Measurements from ENCODE around the gene SCARF1.

The SCARF1 gene

GRCh38 chr17:1590747-1591473, 54.6 kb downstream of the SCARF1 start:
- H3K27me3 Mint-ChIP-seq (ENCODE audit: low read depth, poor library complexity), result no peaks in the 10 kb centered on the region
- no peak overlapping the region for H3K4me3 Mint-ChIP-seq
- DNase-seq, result no peak
- H3K9me3 Mint-ChIP-seq, result no peaks in the 10 kb centered on the region
- no peak overlapping the region for H3K27ac Mint-ChIP-seq
- H3K36me3 Mint-ChIP-seq (ENCODE audit: low read depth), result no peaks in the 10 kb centered on the region
- TF ChIP-seq, protein P1, sequence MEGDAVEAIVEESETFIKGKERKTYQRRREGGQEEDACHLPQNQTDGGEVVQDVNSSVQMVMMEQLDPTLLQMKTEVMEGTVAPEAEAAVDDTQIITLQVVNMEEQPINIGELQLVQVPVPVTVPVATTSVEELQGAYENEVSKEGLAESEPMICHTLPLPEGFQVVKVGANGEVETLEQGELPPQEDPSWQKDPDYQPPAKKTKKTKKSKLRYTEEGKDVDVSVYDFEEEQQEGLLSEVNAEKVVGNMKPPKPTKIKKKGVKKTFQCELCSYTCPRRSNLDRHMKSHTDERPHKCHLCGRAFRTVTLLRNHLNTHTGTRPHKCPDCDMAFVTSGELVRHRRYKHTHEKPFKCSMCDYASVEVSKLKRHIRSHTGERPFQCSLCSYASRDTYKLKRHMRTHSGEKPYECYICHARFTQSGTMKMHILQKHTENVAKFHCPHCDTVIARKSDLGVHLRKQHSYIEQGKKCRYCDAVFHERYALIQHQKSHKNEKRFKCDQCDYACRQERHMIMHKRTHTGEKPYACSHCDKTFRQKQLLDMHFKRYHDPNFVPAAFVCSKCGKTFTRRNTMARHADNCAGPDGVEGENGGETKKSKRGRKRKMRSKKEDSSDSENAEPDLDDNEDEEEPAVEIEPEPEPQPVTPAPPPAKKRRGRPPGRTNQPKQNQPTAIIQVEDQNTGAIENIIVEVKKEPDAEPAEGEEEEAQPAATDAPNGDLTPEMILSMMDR (IDR thresholded peaks at IDR 0.05), result no peak
- H3K4me1 Mint-ChIP-seq, result peaks cover 46% of the 10 kb centered on the region

- no peak for DNase-seq
- Mint-ChIP-seq H3K9me3 (no peaks in the 10 kb centered on the region), H3K27ac (no peak overlapping the region), H3K36me3 (ENCODE audit: low read depth) (no peaks in the 10 kb centered on the region), H3K27me3 (ENCODE audit: low read depth, poor library complexity) (no peaks in the 10 kb centered on the region), H3K4me1 (peaks cover 52% of the 10 kb centered on the region), H3K4me3 (no peak overlapping the region)
- TF ChIP-seq, protein P1 (IDR thresholded peaks at IDR 0.05), result no peak
These were observed 55.3 kb downstream of the SCARF1 start for GRCh38 chr17:1590029-1590746.

DNA sequence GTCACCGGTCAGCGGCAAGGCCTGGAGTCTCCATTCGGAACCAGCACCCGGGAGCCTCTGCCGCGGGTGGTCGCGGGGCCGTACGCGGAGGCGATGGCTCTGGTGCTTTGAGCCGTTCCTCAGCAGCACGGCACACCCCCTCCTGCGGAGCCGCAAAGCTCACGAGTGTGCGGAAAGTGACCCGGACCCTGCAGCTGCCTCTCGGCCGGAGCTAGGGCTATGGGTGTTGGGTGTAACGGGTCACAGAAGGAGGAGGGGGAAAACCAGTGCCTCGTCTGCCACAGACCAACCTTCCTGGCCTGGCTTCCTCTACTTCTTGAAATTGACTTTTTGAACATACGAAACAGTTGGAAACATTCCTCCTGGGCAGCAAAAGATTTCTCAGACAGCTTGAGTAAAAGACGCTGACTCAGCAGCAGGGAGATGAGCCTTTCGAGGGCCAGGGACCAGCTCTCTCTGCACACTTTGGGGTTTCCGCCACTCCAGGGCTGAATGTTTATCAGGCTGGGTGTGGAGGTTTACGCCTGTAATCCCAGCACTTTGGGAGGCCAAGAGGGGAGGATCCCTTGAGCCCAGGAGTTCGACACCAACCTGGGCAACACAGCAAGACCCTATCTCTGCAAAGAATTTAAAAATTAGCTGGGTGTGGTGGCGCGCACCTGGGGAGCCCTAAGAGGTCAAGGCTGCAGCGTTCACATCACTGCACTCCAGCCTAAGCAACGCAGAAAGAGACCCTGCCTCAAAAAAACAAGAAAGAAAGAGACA, 56.5 kb downstream of the SCARF1 start:
- DNase-seq, result no peak
- TF ChIP-seq, protein P1 (IDR thresholded peaks at IDR 0.05), result no peak
- Mint-ChIP-seq H3K9me3 (no peaks in the 10 kb centered on the region), H3K27ac (peak overlapping the region; percentile 39), H3K36me3 (ENCODE audit: low read depth) (no peaks in the 10 kb centered on the region), H3K4me3 (no peak overlapping the region), H3K4me1 (peaks cover 52% of the 10 kb centered on the region), H3K27me3 (ENCODE audit: low read depth, poor library complexity) (no peaks in the 10 kb centered on the region)

- no peak overlapping the region for H3K27ac Mint-ChIP-seq
- H3K36me3 Mint-ChIP-seq (ENCODE audit: low read depth), result no peaks in the 10 kb centered on the region
- peaks cover 29% of the 10 kb centered on the region for H3K4me1 Mint-ChIP-seq
- no peaks in the 10 kb centered on the region for H3K9me3 Mint-ChIP-seq
- no peak overlapping the region for H3K4me3 Mint-ChIP-seq
- H3K27me3 Mint-ChIP-seq (ENCODE audit: low read depth, poor library complexity), result no peaks in the 10 kb centered on the region
- TF ChIP-seq, protein P1 (IDR thresholded peaks at IDR 0.05), result no peak
- no peak for DNase-seq
These were observed 61.4 kb downstream of the SCARF1 start for GRCh38 chr17:1584167-1584566.
